Breast epithelium (tissue), 4 donors: ENCODE data around the gene HELZ. TPM values are rescaled to one million over a fixed set of nuclear protein-coding genes. Genes with fewer than 3 reads are reported as not detected.
"Not testable (repeated sequence)": the region's sequence is repeated elsewhere in the genome, so short reads cannot be mapped to it uniquely, and the experiment has no call there.

ENCODE experiments used
- DNase-seq, 2 donors: peaks; one replicate each; pipeline ENCODE4 v3.0.0-alpha.2; 2019; ENCODE audit warnings: low spot score in 2 of 2
- H3K27ac ChIP-seq, 2 donors: fragments of 200-600 bp; sonication (generic) in 1 of 2; one replicate each; pipeline ENCODE4 v1.5.1; 2016 to 2019; ENCODE audit warnings: mild to moderate bottlenecking in 1 of 2
- H3K27me3 ChIP-seq, 2 donors: fragments of 200-600 bp; sonication (generic) in 1 of 2; one replicate each; pipeline versions ENCODE4 v1.5.1 to v1.6.0; 2017 to 2019; ENCODE audit warnings: control low read depth in 1 of 2, mild to moderate bottlenecking in 1 of 2
- H3K36me3 ChIP-seq: fragments of 200-600 bp; one replicate; pipeline ENCODE4 v1.5.1; 2019
- H3K4me1 ChIP-seq, 2 donors: fragments of 200-600 bp; sonication (generic); one replicate each; pipeline ENCODE4 v1.5.1; 2016 to 2019; ENCODE audit warnings: control low read depth in 1 of 2
- H3K4me3 ChIP-seq, 3 donors: fragments of 200-600 bp; sonication (generic); 1 replicate in 2 of 3; 2 replicates in 1 of 3; pipeline ENCODE4 v1.5.1; 2016 to 2019; ENCODE audit warnings: mild to moderate bottlenecking in 3 of 3, moderate library complexity in 2 of 3
- H3K9me3 ChIP-seq, 2 donors: fragments of 200-600 bp; sonication (generic) in 1 of 2; one replicate each; pipeline ENCODE4 v1.5.1; 2016 to 2019; ENCODE audit warnings: control low read depth in 1 of 2
- POLR2A ChIP-seq: fragments of 450-650 bp; IDR thresholded peaks from one replicate; pipeline ENCODE4 v1.6.1; 2016; ENCODE audit warnings: antibody characterized with exemption, mild to moderate bottlenecking, moderate library complexity
- POLR2AphosphoS5 ChIP-seq, 3 donors: sonication (generic); formaldehyde crosslinking; IDR thresholded peaks; one replicate each; pipeline ENCODE4 v1.6.1; 2017; ENCODE audit warnings: antibody characterized with exemption in 3 of 3
- intact Hi-C: fragments of 100-400 bp; cut with DNase I; formaldehyde crosslinking; loops from one replicate; pipeline ENCODE4 v1.15.1; 2023; ENCODE audit warnings: low total_unique reads
- total RNA-seq, 3 donors: library from RNA; depleted of rRNA; stranded (reverse); fragments of >200 nt; gene quantifications; one replicate each; pipeline ENCODE4 v1.1.0, GENCODE V29; 2016
- TF ChIP-seq, protein P1 (sequence below), 3 donors: fragments of 450-650 bp; IDR thresholded peaks; one replicate each; pipeline ENCODE4 v1.5.1; 2016 to 2017; ENCODE audit warnings: antibody characterized with exemption in 3 of 3, mild to moderate bottlenecking in 3 of 3, moderate library complexity in 3 of 3

The HELZ gene
- total RNA-seq, 3 donors from 2014 or later: 66.5 to 104 (median 79.8) TPM

DNA sequence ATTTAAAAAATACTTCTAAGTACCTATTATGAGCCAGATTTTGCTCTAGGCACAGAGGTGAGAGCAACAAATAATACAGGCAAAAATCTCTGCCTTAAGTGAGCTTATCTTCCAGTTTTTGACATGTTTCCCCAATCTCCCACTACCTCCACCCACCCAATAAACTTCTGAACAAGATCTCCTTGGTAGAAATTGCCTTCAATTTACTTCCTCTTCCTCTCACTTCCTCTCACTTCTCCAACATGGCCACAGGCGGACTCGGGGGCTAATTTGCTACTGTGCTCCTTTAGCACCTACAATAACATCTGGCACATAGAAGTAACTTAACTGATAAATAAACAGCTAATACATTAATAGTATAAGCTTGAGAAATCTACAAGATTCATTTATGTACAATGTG lies 118.0 kb downstream of the HELZ start:
- intact Hi-C loops: no loop called here
- TF ChIP-seq POLR2AphosphoS5 (IDR thresholded peaks at IDR 0.05) (no peak), POLR2A (no peak)
- TF ChIP-seq, protein P1, sequence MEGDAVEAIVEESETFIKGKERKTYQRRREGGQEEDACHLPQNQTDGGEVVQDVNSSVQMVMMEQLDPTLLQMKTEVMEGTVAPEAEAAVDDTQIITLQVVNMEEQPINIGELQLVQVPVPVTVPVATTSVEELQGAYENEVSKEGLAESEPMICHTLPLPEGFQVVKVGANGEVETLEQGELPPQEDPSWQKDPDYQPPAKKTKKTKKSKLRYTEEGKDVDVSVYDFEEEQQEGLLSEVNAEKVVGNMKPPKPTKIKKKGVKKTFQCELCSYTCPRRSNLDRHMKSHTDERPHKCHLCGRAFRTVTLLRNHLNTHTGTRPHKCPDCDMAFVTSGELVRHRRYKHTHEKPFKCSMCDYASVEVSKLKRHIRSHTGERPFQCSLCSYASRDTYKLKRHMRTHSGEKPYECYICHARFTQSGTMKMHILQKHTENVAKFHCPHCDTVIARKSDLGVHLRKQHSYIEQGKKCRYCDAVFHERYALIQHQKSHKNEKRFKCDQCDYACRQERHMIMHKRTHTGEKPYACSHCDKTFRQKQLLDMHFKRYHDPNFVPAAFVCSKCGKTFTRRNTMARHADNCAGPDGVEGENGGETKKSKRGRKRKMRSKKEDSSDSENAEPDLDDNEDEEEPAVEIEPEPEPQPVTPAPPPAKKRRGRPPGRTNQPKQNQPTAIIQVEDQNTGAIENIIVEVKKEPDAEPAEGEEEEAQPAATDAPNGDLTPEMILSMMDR (IDR thresholded peaks at IDR 0.05): no peak
- no peaks in the 10 kb centered on the region for H3K27me3 ChIP-seq
- no peaks in the 10 kb centered on the region for H3K36me3 ChIP-seq
- H3K9me3 ChIP-seq: no peaks in the 10 kb centered on the region
- H3K4me1 ChIP-seq: no peaks in the 10 kb centered on the region
- H3K4me3 ChIP-seq: no peak overlapping the region
- H3K27ac ChIP-seq: no peak overlapping the region
- DNase-seq: no peak

DNA sequence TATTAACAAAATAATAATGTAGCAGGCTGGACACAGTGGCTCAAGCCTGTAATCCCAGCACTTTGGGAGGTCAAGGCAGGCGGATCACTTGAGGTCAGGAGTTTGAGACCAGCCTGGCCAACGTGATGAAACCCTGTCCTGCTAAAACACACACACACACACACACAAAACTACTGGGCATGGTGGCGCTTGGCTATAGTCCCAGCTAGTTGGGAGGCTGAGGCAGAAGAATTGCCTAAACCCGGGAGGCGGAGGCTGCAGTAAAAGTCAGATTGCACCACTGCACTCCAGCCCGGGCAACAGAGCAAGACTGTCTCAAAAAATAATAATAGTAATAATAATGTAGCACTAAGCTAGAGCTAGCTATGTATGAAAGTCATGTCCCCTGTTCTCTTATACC lies 118.5 kb downstream of the HELZ start:
- H3K4me1 ChIP-seq, DNase-seq, H3K9me3 ChIP-seq, intact Hi-C loops, H3K36me3 ChIP-seq, H3K27ac ChIP-seq, H3K27me3 ChIP-seq, H3K4me3 ChIP-seq: not testable (repeated sequence)

DNA sequence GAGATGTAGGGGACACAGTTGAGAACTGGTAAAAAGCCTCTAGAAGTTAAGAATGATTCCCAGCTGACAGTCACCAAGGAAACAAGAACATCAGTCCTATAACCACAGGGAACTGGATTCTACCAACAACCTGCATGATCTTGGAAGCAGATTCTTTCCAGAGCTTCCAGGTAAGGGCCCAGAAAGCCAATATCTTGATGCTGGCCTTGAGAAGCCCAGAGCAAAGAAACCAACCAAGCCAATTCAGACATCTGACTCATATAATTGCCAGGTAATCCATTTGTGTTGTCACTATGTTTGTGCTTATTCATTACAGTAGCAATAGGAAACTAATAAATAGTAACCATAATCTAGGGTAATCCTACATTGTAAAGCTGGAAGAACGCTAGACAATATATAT lies 119.1 kb downstream of the HELZ start:
- Histone ChIP-seq H3K27me3 (no peaks in the 10 kb centered on the region), H3K4me1 (no peaks in the 10 kb centered on the region), H3K4me3 (no peak overlapping the region), H3K9me3 (no peaks in the 10 kb centered on the region), H3K27ac (no peak overlapping the region), H3K36me3 (no peaks in the 10 kb centered on the region)
- no peak for DNase-seq
- TF ChIP-seq, protein P1 (IDR thresholded peaks at IDR 0.05): no peak
- no peak for TF ChIP-seq POLR2AphosphoS5 (IDR thresholded peaks at IDR 0.05)
- no peak for TF ChIP-seq POLR2A
- intact Hi-C loops: no loop called here

DNA sequence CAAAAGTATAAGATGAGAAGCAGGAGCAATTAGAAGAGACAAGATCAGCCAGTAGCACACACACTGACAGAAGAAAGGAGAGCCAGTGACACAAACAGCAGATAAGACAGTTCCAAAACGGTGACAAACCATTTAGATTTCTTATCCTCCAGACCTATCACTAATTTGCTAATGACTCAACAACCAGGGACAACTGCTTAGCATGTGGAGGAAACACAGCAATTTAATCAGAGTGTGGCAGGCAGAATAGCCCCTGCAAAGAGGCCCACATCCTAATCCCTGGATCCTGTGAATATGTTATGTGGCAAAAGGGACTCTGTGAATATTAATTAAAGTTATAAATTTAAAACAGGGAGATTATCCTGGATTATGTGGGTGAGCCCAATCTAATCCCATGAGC lies 119.6 kb downstream of the HELZ start:
- no peak overlapping the region for H3K4me3 ChIP-seq
- no peak overlapping the region for H3K27ac ChIP-seq
- DNase-seq: no peak
- intact Hi-C loops: no loop called here
- H3K9me3 ChIP-seq: no peaks in the 10 kb centered on the region
- TF ChIP-seq, protein P1 (IDR thresholded peaks at IDR 0.05): no peak
- TF ChIP-seq POLR2AphosphoS5 (IDR thresholded peaks at IDR 0.05) (no peak), POLR2A (no peak)
- H3K4me1 ChIP-seq: no peaks in the 10 kb centered on the region
- no peaks in the 10 kb centered on the region for H3K27me3 ChIP-seq
- no peaks in the 10 kb centered on the region for H3K36me3 ChIP-seq

DNA sequence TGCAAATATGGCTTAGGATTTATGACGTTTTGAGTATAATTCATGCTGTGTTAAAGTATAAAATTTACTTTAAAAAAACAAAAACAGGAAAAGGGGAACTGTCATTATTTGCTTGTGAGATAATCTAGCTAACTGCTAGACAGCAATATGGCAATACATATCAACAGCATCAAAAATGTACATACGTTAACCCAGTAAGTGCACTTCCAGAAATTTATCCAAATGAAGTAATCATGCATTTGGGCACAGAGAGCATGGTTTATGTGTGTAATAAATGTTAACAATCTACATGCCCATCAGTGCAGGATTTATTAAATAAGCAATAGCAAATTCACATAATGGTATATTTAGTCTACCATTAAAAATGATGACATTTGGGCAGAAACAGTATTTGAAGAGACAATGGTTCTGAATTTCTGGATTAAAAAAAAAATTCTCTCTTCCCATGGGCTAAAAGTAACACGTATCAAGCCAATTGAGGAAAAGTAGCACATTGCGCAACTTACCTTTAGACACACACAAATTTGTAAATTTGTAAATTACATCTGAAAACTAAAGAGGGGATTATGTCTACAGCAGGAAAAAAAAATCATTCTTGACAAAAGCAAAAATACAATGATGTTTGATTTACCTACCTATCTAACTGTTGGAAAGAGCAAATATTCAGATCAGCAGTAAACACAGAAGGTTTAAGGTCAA lies 120.4 kb downstream of the HELZ start:
- Histone ChIP-seq H3K4me1 (no peaks in the 10 kb centered on the region), H3K27me3 (no peaks in the 10 kb centered on the region)

More for the DNA sequence above, 120.4 kb downstream of the HELZ start:
- no peaks in the 10 kb centered on the region for H3K36me3 ChIP-seq
- TF ChIP-seq, protein P1 (IDR thresholded peaks at IDR 0.05): no peak
- TF ChIP-seq POLR2A: no peak
- no peak for TF ChIP-seq POLR2AphosphoS5 (IDR thresholded peaks at IDR 0.05)
- no peaks in the 10 kb centered on the region for H3K9me3 ChIP-seq
- intact Hi-C loops: no loop called here
- H3K27ac ChIP-seq: no peak overlapping the region
- no peak overlapping the region for H3K4me3 ChIP-seq
- no peak for DNase-seq
